Astrocyte (in vitro differentiated cells and primary cell): ENCODE results near the gene MEGF6. TPM values are rescaled to one million over a fixed set of nuclear protein-coding genes. Genes with fewer than 3 reads are reported as not detected.

Experiments
- DNase-seq: peaks from one replicate; pipeline ENCODE4 v3.0.0-alpha.2; 2010; ENCODE audit warnings: low read depth
- FAIRE-seq: peaks from 2 replicates; lab custom pipeline; 2011; peaks lifted over from hg19 to GRCh38; lab: Jason Lieb, UNC
- H2AFZ ChIP-seq: 2 replicates; pipeline ENCODE4 v1.6.0; 2012; ENCODE audit warnings: low read depth, low read length, inconsistent platforms
- H3K27ac ChIP-seq: 2 replicates; pipeline ENCODE4 v1.5.1; 2011; ENCODE audit warnings: low read depth, low read length, inconsistent platforms
- H3K27me3 ChIP-seq: 2 replicates; pipeline ENCODE4 v1.6.0; 2011; ENCODE audit warnings: low read length, inconsistent platforms; ENCODE audit not compliant: insufficient read depth
- H3K36me3 ChIP-seq: 2 replicates; pipeline ENCODE4 v1.5.1; 2011; ENCODE audit warnings: low read length, inconsistent platforms; ENCODE audit not compliant: insufficient read depth
- H3K4me1 ChIP-seq: 2 replicates; pipeline ENCODE4 v1.5.1; 2011; ENCODE audit warnings: low read length, inconsistent platforms; ENCODE audit not compliant: insufficient read depth
- H3K4me2 ChIP-seq: 2 replicates; pipeline ENCODE4 v1.6.0; 2012; ENCODE audit warnings: low read length, inconsistent platforms
- H3K4me3 ChIP-seq: 2 replicates; pipeline ENCODE4 v1.5.1; 2011; ENCODE audit warnings: low read depth, mild to moderate bottlenecking, low read length, inconsistent platforms; ENCODE audit not compliant: insufficient read depth
- H3K79me2 ChIP-seq: 2 replicates; pipeline ENCODE4 v1.6.0; 2012; ENCODE audit warnings: mild to moderate bottlenecking, low read length, inconsistent platforms; ENCODE audit not compliant: insufficient read depth
- H3K9ac ChIP-seq: 2 replicates; pipeline ENCODE4 v1.6.0; 2012; ENCODE audit warnings: mild to moderate bottlenecking, low read length, inconsistent platforms
- H3K9me3 ChIP-seq: 2 replicates; pipeline ENCODE4 v1.5.1; 2012; ENCODE audit warnings: low read depth, mild to moderate bottlenecking, low read length, inconsistent platforms; ENCODE audit not compliant: insufficient read depth
- H4K20me1 ChIP-seq: 2 replicates; pipeline ENCODE4 v1.6.0; 2012; ENCODE audit warnings: low read length, inconsistent platforms; ENCODE audit not compliant: insufficient read depth
- H3K27ac Mint-ChIP-seq: one replicate; pipeline ENCODE4 v1.8.0; 2021; ENCODE audit warnings: mild to moderate bottlenecking, mixed read lengths; ENCODE audit not compliant: unreplicated experiment
- H3K27me3 Mint-ChIP-seq: one replicate; pipeline ENCODE4 v1.8.0; 2021; ENCODE audit warnings: low read depth, mixed read lengths; ENCODE audit not compliant: unreplicated experiment
- H3K36me3 Mint-ChIP-seq: one replicate; pipeline ENCODE4 v1.8.0; 2021; ENCODE audit warnings: low read depth, mixed read lengths; ENCODE audit not compliant: unreplicated experiment
- H3K4me1 Mint-ChIP-seq: one replicate; pipeline ENCODE4 v1.8.0; 2021; ENCODE audit warnings: low read depth, mixed read lengths; ENCODE audit not compliant: unreplicated experiment
- H3K4me3 Mint-ChIP-seq: one replicate; pipeline ENCODE4 v1.8.0; 2021; ENCODE audit warnings: mild to moderate bottlenecking, moderate library complexity, mixed read lengths; ENCODE audit not compliant: unreplicated experiment
- H3K9me3 Mint-ChIP-seq: one replicate; pipeline ENCODE4 v1.8.0; 2021; ENCODE audit warnings: mild to moderate bottlenecking, mixed read lengths; ENCODE audit not compliant: unreplicated experiment
- EZH2 ChIP-seq: IDR thresholded peaks from 2 replicates; pipeline ENCODE4 v1.6.1; 2012; ENCODE audit warnings: mild to moderate bottlenecking, low read length, inconsistent platforms; ENCODE audit not compliant: insufficient read depth
- total RNA-seq: library from RNA; stranded (reverse); gene quantifications from 2 replicates; pipeline ENCODE4 v1.2.1, GENCODE V29; 2021
- TF ChIP-seq, protein P1 (sequence below): IDR thresholded peaks from 2 replicates; pipeline ENCODE4 v1.5.1; 2011; ENCODE audit warnings: low read depth, mild to moderate bottlenecking, inconsistent platforms, low read length, moderate library complexity; ENCODE audit not compliant: insufficient read depth

Gene MEGF6
- total RNA-seq, 1 donor from 2014 or later = 14.8 TPM

DNA sequence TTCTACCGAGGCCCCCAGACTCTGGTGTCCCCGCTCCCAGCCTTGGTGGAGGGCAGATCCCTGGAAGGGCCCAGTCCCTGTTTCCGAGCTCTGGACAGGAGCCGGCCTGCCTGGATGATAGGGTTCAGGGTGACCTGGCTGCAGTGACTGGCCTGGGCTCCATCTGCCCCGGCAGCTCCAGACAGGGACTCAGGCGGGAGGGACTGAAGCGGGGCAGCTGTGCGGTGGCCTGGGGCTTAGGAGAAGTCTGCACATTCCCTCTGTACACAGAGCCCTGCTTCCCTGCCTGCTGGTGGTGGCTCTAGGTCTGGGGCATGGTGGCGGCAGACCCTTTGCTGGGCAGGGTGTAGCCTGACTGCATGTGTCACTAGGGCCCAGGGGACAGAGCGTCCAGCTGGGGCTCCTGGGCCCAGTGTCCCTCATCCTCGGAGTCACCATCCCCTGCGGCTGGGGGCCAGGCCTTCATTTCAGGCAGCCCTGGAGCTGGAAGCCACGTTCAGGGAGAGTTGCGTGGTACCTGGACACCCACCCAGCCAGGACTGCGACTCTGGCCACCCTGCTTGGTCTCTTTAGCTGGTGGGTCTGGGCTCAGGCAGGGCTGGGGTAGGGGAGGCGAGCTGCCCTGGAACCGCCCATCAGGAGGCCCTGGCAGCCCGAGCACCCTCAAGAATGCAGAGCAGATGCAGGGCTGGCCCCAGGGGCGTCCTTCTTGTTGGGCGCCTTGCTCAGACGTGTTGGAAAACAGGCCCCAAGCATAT is 147.2 kb downstream of the MEGF6 start:
- Histone ChIP-seq H3K4me3 (no peak overlapping the region), H3K9ac (no peak overlapping the region), H3K4me1 (peaks cover 8% of the 10 kb centered on the region), H3K4me2 (no peak overlapping the region), H3K27me3 (no peaks in the 10 kb centered on the region), H4K20me1 (no peaks in the 10 kb centered on the region), H2AFZ (no peak overlapping the region), H3K36me3 (no peaks in the 10 kb centered on the region), H3K27ac (no peak overlapping the region), H3K9me3 (no peaks in the 10 kb centered on the region), H3K79me2 (no peaks in the 10 kb centered on the region)
- Mint-ChIP-seq H3K9me3 (no peaks in the 10 kb centered on the region), H3K4me3 (no peak overlapping the region), H3K4me1 (peaks cover 13% of the 10 kb centered on the region), H3K27ac (no peak overlapping the region), H3K27me3 (peaks cover 8% of the 10 kb centered on the region), H3K36me3 (no peaks in the 10 kb centered on the region)
- FAIRE-seq (no peak), DNase-seq (no peak)
- TF ChIP-seq, protein P1, sequence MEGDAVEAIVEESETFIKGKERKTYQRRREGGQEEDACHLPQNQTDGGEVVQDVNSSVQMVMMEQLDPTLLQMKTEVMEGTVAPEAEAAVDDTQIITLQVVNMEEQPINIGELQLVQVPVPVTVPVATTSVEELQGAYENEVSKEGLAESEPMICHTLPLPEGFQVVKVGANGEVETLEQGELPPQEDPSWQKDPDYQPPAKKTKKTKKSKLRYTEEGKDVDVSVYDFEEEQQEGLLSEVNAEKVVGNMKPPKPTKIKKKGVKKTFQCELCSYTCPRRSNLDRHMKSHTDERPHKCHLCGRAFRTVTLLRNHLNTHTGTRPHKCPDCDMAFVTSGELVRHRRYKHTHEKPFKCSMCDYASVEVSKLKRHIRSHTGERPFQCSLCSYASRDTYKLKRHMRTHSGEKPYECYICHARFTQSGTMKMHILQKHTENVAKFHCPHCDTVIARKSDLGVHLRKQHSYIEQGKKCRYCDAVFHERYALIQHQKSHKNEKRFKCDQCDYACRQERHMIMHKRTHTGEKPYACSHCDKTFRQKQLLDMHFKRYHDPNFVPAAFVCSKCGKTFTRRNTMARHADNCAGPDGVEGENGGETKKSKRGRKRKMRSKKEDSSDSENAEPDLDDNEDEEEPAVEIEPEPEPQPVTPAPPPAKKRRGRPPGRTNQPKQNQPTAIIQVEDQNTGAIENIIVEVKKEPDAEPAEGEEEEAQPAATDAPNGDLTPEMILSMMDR = no peak
- TF ChIP-seq EZH2 = no peak

- Histone ChIP-seq H3K4me2 (no peak overlapping the region), H3K27me3 (no peaks in the 10 kb centered on the region), H3K36me3 (no peaks in the 10 kb centered on the region), H3K9ac (no peak overlapping the region), H3K27ac (no peak overlapping the region), H3K4me1 (peaks cover 8% of the 10 kb centered on the region), H4K20me1 (no peaks in the 10 kb centered on the region), H3K4me3 (no peak overlapping the region), H3K9me3 (no peaks in the 10 kb centered on the region), H2AFZ (no peak overlapping the region), H3K79me2 (no peaks in the 10 kb centered on the region)
- Mint-ChIP-seq H3K4me1 (peaks cover 17% of the 10 kb centered on the region), H3K36me3 (no peaks in the 10 kb centered on the region), H3K27me3 (peaks cover 8% of the 10 kb centered on the region), H3K9me3 (no peaks in the 10 kb centered on the region), H3K27ac (no peak overlapping the region), H3K4me3 (no peak overlapping the region)
- DNase-seq (no peak), FAIRE-seq (no peak)
- TF ChIP-seq, protein P1 = no peak
- TF ChIP-seq EZH2 = no peak
Observed at GRCh38 chr1:3463408-3463863, 147.9 kb downstream of the MEGF6 start.

DNA sequence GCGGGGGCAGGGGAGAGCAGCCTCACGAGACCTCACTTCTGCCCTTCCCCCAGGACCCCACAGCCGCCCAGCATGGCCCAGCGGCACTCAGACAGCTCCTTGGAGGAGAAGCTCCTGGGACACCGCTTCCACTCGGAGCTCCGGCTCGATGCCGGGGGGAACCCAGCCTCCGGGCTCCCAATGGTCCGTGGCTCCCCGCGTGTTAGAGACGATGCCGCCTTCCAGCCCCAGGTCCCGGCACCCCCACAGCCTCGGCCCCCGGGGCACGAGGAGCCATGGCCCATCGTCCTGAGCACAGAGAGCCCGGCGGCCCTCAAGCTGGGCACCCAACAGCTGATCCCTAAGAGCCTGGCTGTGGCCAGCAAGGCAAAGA is 148.3 kb downstream of the MEGF6 start:
- FAIRE-seq (no peak), DNase-seq (no peak)
- TF ChIP-seq EZH2 = no peak
- TF ChIP-seq, protein P1 = no peak

More for the DNA sequence above, 148.3 kb downstream of the MEGF6 start:
- Histone ChIP-seq H3K4me1 (peaks cover 8% of the 10 kb centered on the region), H3K79me2 (no peaks in the 10 kb centered on the region), H2AFZ (no peak overlapping the region), H3K9me3 (no peaks in the 10 kb centered on the region), H3K27ac (no peak overlapping the region), H4K20me1 (no peaks in the 10 kb centered on the region), H3K9ac (no peak overlapping the region), H3K4me3 (no peak overlapping the region), H3K36me3 (no peaks in the 10 kb centered on the region), H3K4me2 (no peak overlapping the region), H3K27me3 (peaks cover 2% of the 10 kb centered on the region)
- peaks cover 20% of the 10 kb centered on the region for H3K4me1 Mint-ChIP-seq
- H3K36me3 Mint-ChIP-seq = no peaks in the 10 kb centered on the region
- peaks cover 8% of the 10 kb centered on the region for H3K27me3 Mint-ChIP-seq
- H3K4me3 Mint-ChIP-seq = no peak overlapping the region
- no peak overlapping the region for H3K27ac Mint-ChIP-seq
- no peaks in the 10 kb centered on the region for H3K9me3 Mint-ChIP-seq
